SW 1271 (cell line): ENCODE measurements around the gene KAZN.

Experiments
- DNase-seq, 2 experiments: peaks; one replicate each; lab custom pipeline; 2025; lab: John Stamatoyannopoulos, UW

KAZN gene

GRCh38 chr1:14936815-14937214, 338.3 kb downstream of the KAZN start:
- no peak for DNase-seq

GRCh38 chr1:14937288-14937949, 338.9 kb downstream of the KAZN start:
- DNase-seq: no peak

GRCh38 chr1:14939527-14940284, 341.2 kb downstream of the KAZN start:
- DNase-seq: no peak

- no peak for DNase-seq
Measured at GRCh38 chr1:14940285-14940870, 341.9 kb downstream of the KAZN start.

DNA sequence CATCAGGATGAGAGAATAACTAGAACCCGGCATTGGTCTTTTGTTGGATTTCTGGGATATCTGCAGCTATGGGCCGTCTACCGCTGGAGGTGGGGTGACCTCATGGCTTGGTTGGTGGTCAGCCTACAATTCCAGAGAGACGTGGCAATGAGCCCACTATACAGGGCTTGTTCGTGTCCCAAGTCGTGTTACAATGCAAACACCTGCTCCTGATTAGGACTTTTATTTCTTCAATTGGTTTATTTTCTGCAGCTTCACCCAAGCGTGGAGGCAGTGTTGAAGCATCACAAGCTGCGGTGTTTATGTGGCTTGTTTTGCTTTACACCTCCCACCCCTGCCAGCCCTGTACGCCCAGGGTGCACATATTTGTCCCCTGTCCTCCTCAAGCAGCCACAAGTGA, 343.4 kb downstream of the KAZN start:
- no peak for DNase-seq

GRCh38 chr1:14944471-14944985, 346.0 kb downstream of the KAZN start:
- DNase-seq: no peak

GRCh38 chr1:14945132-14946010, 346.9 kb downstream of the KAZN start:
- DNase-seq: no peak

DNA sequence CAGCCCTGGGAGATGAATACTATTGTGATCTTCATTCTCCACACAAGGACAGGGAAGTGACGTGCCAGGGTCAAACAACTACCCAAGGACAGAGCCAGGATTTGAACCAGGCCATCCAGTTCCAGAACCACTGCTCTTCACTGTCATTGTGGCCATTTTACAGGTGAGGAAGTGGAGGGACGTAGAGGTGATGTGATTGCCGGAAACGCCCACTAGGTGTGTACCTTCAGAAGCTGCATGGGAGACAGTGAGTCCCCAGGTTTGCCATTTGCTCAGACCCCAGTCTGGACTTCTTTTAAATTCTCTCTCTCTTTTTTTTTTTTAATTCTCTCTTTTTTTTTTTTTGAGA, 347.5 kb downstream of the KAZN start:
- no peak for DNase-seq

- no peak for DNase-seq
Measured at GRCh38 chr1:14946684-14947238, 348.3 kb downstream of the KAZN start.

- DNase-seq: no peak
Measured at GRCh38 chr1:14947421-14947820, 348.9 kb downstream of the KAZN start.

GRCh38 chr1:14948112-14948652, 349.7 kb downstream of the KAZN start:
- no peak for DNase-seq

DNA sequence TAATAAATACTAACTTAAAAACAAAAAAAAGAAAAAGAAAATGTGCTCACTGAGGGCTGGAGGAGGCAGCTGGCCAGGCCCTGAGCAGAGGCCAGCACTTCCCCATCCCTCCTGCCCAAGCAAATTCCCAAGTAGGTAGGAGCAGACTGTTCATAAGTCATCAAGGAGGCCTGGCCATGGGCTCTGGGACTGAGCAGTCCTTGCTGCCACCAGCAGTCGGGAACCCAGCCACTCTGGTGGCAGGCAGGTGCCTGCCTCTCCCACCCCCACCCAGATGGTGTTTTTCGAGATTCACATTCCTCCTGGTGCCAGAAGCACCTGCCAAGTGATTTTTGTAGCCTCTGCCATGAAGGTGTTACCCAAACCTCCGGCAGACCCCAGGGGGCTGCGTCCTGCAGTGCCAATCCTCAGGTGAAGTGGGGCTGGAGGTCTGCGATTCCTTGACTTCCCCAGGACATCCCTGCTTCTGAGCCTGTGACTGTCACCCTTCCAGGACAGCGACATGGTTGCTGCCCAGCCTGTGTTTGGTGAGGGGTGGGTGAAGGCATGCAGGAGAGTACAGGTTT, 350.9 kb downstream of the KAZN start:
- DNase-seq: no peak

DNA sequence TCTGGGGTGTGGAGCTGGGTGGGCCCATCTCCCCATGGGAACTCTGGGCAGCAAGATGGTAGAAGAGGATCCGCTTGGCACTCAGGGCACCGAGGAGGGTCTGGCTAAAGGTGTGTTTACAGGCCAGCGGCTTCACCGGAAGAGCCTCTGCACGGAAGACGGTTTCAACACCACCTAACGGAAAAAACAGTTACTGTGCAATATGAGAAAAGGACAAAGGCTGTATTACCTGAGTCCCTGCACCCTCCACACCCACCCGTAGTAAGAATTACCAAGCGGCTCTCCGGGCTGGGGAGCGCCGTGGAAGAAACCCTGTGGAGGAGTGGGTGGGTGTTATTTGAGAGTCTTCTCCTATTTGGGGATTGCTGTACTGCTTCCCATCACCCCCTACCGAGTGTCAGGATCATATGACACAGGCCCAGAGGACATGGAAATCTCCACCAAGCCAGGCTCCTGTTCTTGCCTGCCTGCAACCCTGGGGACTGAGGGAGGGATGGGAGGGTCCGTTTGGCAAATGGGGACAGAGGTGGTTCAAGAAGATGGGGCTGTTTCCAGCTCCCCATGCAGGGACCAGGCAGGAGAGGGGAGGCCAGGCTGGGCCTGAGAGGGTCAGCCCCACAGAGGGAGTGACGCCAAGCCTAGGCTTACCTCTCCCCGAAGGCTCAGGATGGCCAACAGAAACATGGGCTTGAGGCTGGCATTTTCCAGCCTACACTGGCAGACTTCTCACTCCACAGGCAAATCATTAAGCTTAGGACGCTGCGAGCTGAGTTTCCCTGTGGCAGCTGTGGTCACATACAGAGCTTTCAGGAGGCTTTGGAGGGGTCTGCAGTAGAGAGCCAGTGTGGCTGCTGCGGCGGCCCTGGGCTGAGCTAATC, 351.6 kb downstream of the KAZN start:
- DNase-seq: no peak

DNA sequence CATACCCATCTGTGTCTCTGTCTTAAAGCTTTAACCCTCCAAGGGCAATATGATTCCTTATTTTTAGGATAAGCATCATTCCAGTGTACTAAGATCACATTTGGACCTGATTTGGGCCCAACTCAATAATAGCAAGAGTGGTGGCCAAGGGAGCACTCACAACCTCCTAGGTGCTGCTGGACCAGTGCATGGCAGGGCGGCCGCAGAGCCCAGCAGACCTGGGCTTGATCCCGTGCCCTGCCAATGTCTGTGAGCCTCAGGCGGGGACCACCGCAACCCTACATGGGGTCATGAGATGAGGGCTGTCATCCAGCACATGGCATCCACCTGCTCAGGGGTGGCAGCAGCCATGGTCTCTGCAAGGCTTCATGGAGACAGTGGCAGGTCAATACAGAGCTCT, 353.3 kb downstream of the KAZN start:
- no peak for DNase-seq

- DNase-seq: no peak
Measured at GRCh38 chr1:14952626-14953314, 354.3 kb downstream of the KAZN start.

DNA sequence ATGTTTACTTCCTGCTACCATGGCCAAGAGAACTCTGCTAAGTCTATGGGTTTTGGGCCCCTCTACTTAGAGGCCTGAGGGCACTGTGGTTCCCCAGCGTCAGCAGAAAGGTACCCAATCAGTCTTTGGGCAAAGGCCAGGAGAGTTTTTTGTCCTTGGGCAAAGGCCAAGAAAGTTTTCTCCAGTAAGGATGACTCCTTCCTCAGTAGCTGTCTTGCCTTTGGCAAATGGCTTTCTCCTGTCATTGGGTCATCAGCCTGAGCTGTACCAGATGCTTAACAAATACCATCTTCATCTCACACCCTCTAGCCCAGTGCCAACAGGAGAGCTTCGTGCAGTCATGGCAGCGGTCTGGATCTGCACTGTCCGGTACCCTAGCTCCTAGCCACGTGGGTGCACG, 355.7 kb downstream of the KAZN start:
- no peak for DNase-seq

GRCh38 chr1:14954930-14955329, 356.4 kb downstream of the KAZN start:
- no peak for DNase-seq

DNA sequence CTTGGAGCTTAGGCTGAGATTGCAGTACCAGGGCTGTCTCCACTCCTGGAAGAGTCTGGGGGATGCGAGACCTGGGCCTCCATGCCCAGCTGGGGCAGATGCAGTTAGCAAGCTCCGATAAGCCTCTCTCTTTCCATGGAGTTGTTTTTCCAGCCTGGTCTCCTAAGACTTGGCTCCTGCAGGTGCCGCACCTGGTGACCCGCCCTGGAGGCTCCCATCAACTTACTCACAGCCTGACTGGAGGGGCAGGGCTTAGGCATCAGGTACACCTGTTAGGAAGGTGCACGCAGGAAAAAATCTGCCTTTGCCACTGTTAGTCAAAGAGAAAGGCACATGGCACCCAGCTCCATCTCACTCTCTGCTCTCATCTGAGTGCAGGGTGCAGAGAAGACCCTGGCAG, 356.9 kb downstream of the KAZN start:
- no peak for DNase-seq

- DNase-seq: no peak
Measured at GRCh38 chr1:14955976-14956375, 357.5 kb downstream of the KAZN start.
